Measurements from ENCODE around the gene CAPN5. TPM values are rescaled to one million over a fixed set of nuclear protein-coding genes. Genes with fewer than 3 reads are reported as not detected.

The CAPN5 gene
- total and polyA plus RNA-seq, 10 of the 15 experiments (the other 5 are each of a cell fraction or from before 2014, with no cell fraction given): 0.02 to 0.33 (median 0.07) TPM; not detected in 3

DNA sequence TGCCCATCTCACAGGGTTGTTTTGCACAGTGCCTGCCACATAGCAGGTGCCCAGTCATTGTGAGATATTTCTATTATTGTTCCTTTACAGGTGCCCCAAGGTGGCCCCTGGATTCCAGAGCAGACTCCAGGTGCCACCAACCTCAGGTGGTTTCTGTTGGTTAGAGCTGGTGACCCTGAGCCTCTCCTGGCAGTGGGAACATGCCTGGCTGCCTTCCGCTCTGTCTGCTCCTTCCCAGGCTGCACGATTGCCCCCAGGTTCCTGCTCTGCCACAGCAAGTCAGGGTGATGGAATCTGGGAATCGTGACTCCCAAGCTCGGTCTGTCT lies 23.2 kb downstream of the CAPN5 start:
- TF ChIP-seq POU2F2 (IDR thresholded peaks at IDR 0.05; ENCODE audit: borderline replicate concordance, low read depth, low read length) (no peak), TBL1XR1 (IDR thresholded peaks at IDR 0.05; ENCODE audit: low read depth, low read length) (no peak), POLR2A (IDR thresholded peaks at IDR 0.05; ENCODE audit: low read depth, low read length) (no peak), ASH2L (IDR thresholded peaks at IDR 0.05; ENCODE audit: borderline replicate concordance, low read depth) (no peak), SMARCA5 (IDR thresholded peaks at IDR 0.05) (no peak), BACH1 (IDR thresholded peaks at IDR 0.05; ENCODE audit: borderline replicate concordance) (no peak), FOXK2 (IDR thresholded peaks at IDR 0.05) (no peak)
- RAD21 ChIA-PET (ENCODE audit: unreplicated experiment): interaction anchor here (0.8 to 5.9 kb wide), 5 partner anchors 25 to 169 kb away, joined by 3 to 84 read pairs (median 3); no protein-coding TSS in a partner anchor
- WGBS (ENCODE audit: insufficient coverage, insufficient replicate concordance, low lambda C conversion rate, missing lambda C conversion rate): 35% methylated on average over 4 of the region's 4 CpGs

More for the DNA sequence above, 23.2 kb downstream of the CAPN5 start:
- BruUV-seq (replicated peaks): no TSS peak
- Histone ChIP-seq H3K4me1 (ENCODE audit: control insufficient read depth, insufficient read depth, low read length) (no peaks in the 10 kb centered on the region), H3K9me3 (replicated peaks; ENCODE audit: control insufficient read depth, insufficient read depth, low read length) (no peaks in the 10 kb centered on the region), H3K27me3 (replicated peaks in 1 of 2; ENCODE audit: control insufficient read depth in 2 of 2, insufficient read depth in 2 of 2, low read length in 1 of 2) (no peaks in the 10 kb centered on the region), H3K79me2 (ENCODE audit: control insufficient read depth, insufficient read depth, low read length) (no peaks in the 10 kb centered on the region), H2AFZ (ENCODE audit: control insufficient read depth, low read depth, low read length) (no peak overlapping the region), H3K4me2 (ENCODE audit: control insufficient read depth, insufficient read depth) (no peak overlapping the region), H4K20me1 (ENCODE audit: control insufficient read depth, insufficient read depth) (no peaks in the 10 kb centered on the region), H3K27ac (ENCODE audit: control insufficient read depth, insufficient read depth) (no peak overlapping the region), H3K9ac (ENCODE audit: control insufficient read depth, insufficient read depth, low read length) (no peak overlapping the region), H3K36me3 (ENCODE audit: control insufficient read depth in 2 of 2, insufficient read depth in 2 of 2, low read length in 1 of 2) (no peaks in the 10 kb centered on the region), H3K4me3 (no peak overlapping the region)
- DNase-seq (ENCODE audit: low read depth, low spot score) (no peak), ATAC-seq (no peak), FAIRE-seq (no peak)
- POLR2A ChIA-PET: no interaction called here
- intact Hi-C loops (cut with micrococcal nuclease; ENCODE audit: unreplicated experiment) (no loop called here), in situ Hi-C loops (cut with MboI) (loop anchor here (5.0 kb wide), 1 partner anchor 43 kb away; no protein-coding TSS in a partner anchor)
- SMC1A ChIA-PET (ENCODE audit: uncharacterized antibody, unreplicated experiment): interaction anchor here (1.8 to 3.6 kb wide), 5 partner anchors 9 to 170 kb away, joined by 4 to 41 read pairs (median 24); no protein-coding TSS in a partner anchor
- CTCF ChIA-PET: interaction anchor here (0.8 to 5.4 kb wide), 12 partner anchors 10 to 660 kb away, joined by 3 to 146 read pairs (median 6); partner anchors contain the start of genes B3GNT6 and CAPN5
